Retinal pigment epithelial cell (primary cell): ENCODE data around the gene ALLC.

Experiments
- DNase-seq: peaks from one replicate; pipeline ENCODE4 v3.0.0-alpha.2; 2010; ENCODE audit warnings: low read depth
- H3K4me3 ChIP-seq: 2 replicates; pipeline ENCODE4 v1.5.1; 2011; ENCODE audit warnings: mild to moderate bottlenecking, low read length, control low read depth, moderate library complexity
- CTCF ChIP-seq: conservative IDR thresholded peaks from 2 replicates; pipeline ENCODE4 v1.5.1; 2011; ENCODE audit warnings: low read depth, low read length, control low read depth, inconsistent platforms

Gene ALLC

GRCh38 chr2:3712831-3713503 is 55.0 kb downstream of the ALLC start:
- H3K4me3 ChIP-seq = no peak overlapping the region
- DNase-seq = no peak
- no peak for TF ChIP-seq CTCF

- no peak overlapping the region for H3K4me3 ChIP-seq
- TF ChIP-seq CTCF = no peak
- DNase-seq = no peak
These were observed 60.7 kb downstream of the ALLC start for GRCh38 chr2:3718679-3719078.

- no peak overlapping the region for H3K4me3 ChIP-seq
- no peak for TF ChIP-seq CTCF
- no peak for DNase-seq
These were observed 67.0 kb downstream of the ALLC start for GRCh38 chr2:3725002-3725401.

- no peak for DNase-seq
- no peak for TF ChIP-seq CTCF
- no peak overlapping the region for H3K4me3 ChIP-seq
These were observed 67.7 kb downstream of the ALLC start for GRCh38 chr2:3725458-3726250.

- no peak for DNase-seq
- no peak overlapping the region for H3K4me3 ChIP-seq
- TF ChIP-seq CTCF = no peak
These were observed 68.5 kb downstream of the ALLC start for GRCh38 chr2:3726511-3726910.

- no peak overlapping the region for H3K4me3 ChIP-seq
- no peak for TF ChIP-seq CTCF
- DNase-seq = no peak
These were observed 69.5 kb downstream of the ALLC start for GRCh38 chr2:3727397-3728045.
